Ascending aorta (tissue), 2 donors: ENCODE data around the gene SULT1C4. TPM values are rescaled to one million over a fixed set of nuclear protein-coding genes. Genes with fewer than 3 reads are reported as not detected.

Experiments
- DNase-seq, 2 donors: peaks; one replicate each; pipeline ENCODE4 v3.0.0-alpha.2; 2019; ENCODE audit warnings: low spot score in 2 of 2
- H3K27ac ChIP-seq, 2 donors: fragments of 200-600 bp; sonication (generic); one replicate each; pipeline ENCODE4 v1.5.1; 2016 to 2017; ENCODE audit warnings: mild to moderate bottlenecking in 1 of 2
- H3K27me3 ChIP-seq: fragments of 200-600 bp; sonication (generic); one replicate; pipeline ENCODE4 v1.5.1; 2017
- H3K36me3 ChIP-seq, 2 donors: fragments of 200-600 bp; sonication (generic); one replicate each; pipeline ENCODE4 v1.5.1; 2016
- H3K4me1 ChIP-seq, 2 donors: fragments of 200-600 bp; sonication (generic); one replicate each; pipeline ENCODE4 v1.5.1; 2016 to 2017; ENCODE audit warnings: mild to moderate bottlenecking in 1 of 2
- H3K4me3 ChIP-seq, 2 donors: fragments of 200-600 bp; sonication (generic); one replicate each; pipeline ENCODE4 v1.5.1; 2016 to 2017; ENCODE audit warnings: mild to moderate bottlenecking in 1 of 2
- H3K9me3 ChIP-seq, 2 donors: fragments of 200-600 bp; sonication (generic); one replicate each; pipeline ENCODE4 v1.5.1; 2016
- CTCF ChIP-seq, 3 experiments: fragments of 200-600 bp in 2 of 3; fragments of 450-650 bp in 1 of 3; sonication (generic) in 2 of 3; IDR thresholded peaks; one replicate each; pipeline ENCODE4 v1.5.1; 2016 to 2019; ENCODE audit warnings: antibody characterized with exemption in 3 of 3, mild to moderate bottlenecking in 1 of 3, moderate library complexity in 1 of 3
- intact Hi-C: fragments of 100-400 bp; cut with DNase I; formaldehyde crosslinking; loops from one replicate; pipeline ENCODE4 v1.15.1; 2023
- total RNA-seq: library from RNA; depleted of rRNA; stranded (reverse); fragments of >200 nt; gene quantifications from one replicate; pipeline ENCODE4 v1.1.0, GENCODE V29; 2016

The SULT1C4 gene
- total RNA-seq, 1 donor from 2014 or later: 11.0 TPM

- peaks cover 0 to 25% of the 10 kb centered on the region in 2 donors for H3K9me3 ChIP-seq
- intact Hi-C loops: loop anchor here (10.0 kb wide), 1 partner anchor 193 kb away; no protein-coding TSS in a partner anchor
Observed at GRCh38 chr2:108392029-108392428, 14.3 kb downstream of the SULT1C4 start.

GRCh38 chr2:108393197-108393596 is 15.4 kb downstream of the SULT1C4 start:
- DNase-seq: no peak
- Histone ChIP-seq H3K4me1 (no peaks in the 10 kb centered on the region), H3K27ac (no peak overlapping the region), H3K36me3 (no peaks in the 10 kb centered on the region), H3K9me3 (peaks cover 0 to 25% of the 10 kb centered on the region in 2 donors), H3K27me3 (no peaks in the 10 kb centered on the region), H3K4me3 (no peak overlapping the region)
- TF ChIP-seq CTCF (IDR thresholded peaks at IDR 0.05): no peak
- intact Hi-C loops: loop anchor here (10.0 kb wide), 1 partner anchor 192 kb away; no protein-coding TSS in a partner anchor

More at GRCh38 chr2:108392029-108392428, 14.3 kb downstream of the SULT1C4 start:
- Histone ChIP-seq H3K4me1 (no peaks in the 10 kb centered on the region), H3K4me3 (no peak overlapping the region), H3K36me3 (no peaks in the 10 kb centered on the region), H3K27ac (no peak overlapping the region), H3K27me3 (no peaks in the 10 kb centered on the region)
- TF ChIP-seq CTCF (IDR thresholded peaks at IDR 0.05): no peak
- no peak for DNase-seq

GRCh38 chr2:108395155-108395554 is 17.4 kb downstream of the SULT1C4 start:
- no peaks in the 10 kb centered on the region for H3K4me1 ChIP-seq
- H3K9me3 ChIP-seq: peaks cover 11 to 38% of the 10 kb centered on the region in 2 donors
- no peaks in the 10 kb centered on the region for H3K27me3 ChIP-seq
- H3K27ac ChIP-seq: no peak overlapping the region
- TF ChIP-seq CTCF (IDR thresholded peaks at IDR 0.05): no peak
- intact Hi-C loops: loop anchor here (10.0 kb wide), 1 partner anchor 190 kb away; no protein-coding TSS in a partner anchor
- no peaks in the 10 kb centered on the region for H3K36me3 ChIP-seq
- no peak overlapping the region for H3K4me3 ChIP-seq
- DNase-seq: no peak

- TF ChIP-seq CTCF (IDR thresholded peaks at IDR 0.05): no peak
- H3K9me3 ChIP-seq: peaks cover 11 to 32% of the 10 kb centered on the region in 2 donors
- intact Hi-C loops: loop anchor here (10.0 kb wide), 1 partner anchor 188 kb away; no protein-coding TSS in a partner anchor
Observed at GRCh38 chr2:108396845-108397244, 19.1 kb downstream of the SULT1C4 start.

GRCh38 chr2:108399479-108399878 is 21.7 kb downstream of the SULT1C4 start:
- no peak for TF ChIP-seq CTCF (IDR thresholded peaks at IDR 0.05)
- DNase-seq: no peak
- Histone ChIP-seq H3K27ac (no peak overlapping the region), H3K4me1 (no peaks in the 10 kb centered on the region), H3K36me3 (no peaks in the 10 kb centered on the region), H3K4me3 (no peak overlapping the region), H3K27me3 (no peaks in the 10 kb centered on the region), H3K9me3 (peaks cover 11 to 13% of the 10 kb centered on the region in 2 donors)
- intact Hi-C loops: loop anchor here (10.0 kb wide), 1 partner anchor 185 kb away; no protein-coding TSS in a partner anchor

More at GRCh38 chr2:108396845-108397244, 19.1 kb downstream of the SULT1C4 start:
- no peaks in the 10 kb centered on the region for H3K36me3 ChIP-seq
- DNase-seq: no peak
- H3K4me1 ChIP-seq: no peaks in the 10 kb centered on the region
- no peak overlapping the region for H3K4me3 ChIP-seq
- H3K27me3 ChIP-seq: no peaks in the 10 kb centered on the region
- H3K27ac ChIP-seq: no peak overlapping the region
